Mesenchymal stem cell (in vitro differentiated cells and primary cell): ENCODE results near the gene MARCO.

Experiments
- DNase-seq: peaks from one replicate; pipeline ENCODE4 v3.0.0-alpha.2; 2013
- H2AFZ ChIP-seq: one replicate; pipeline ENCODE4 v1.6.1; 2013; ENCODE audit warnings: low read depth, mild to moderate bottlenecking, control low read depth, inconsistent platforms, low read length, moderate library complexity
- H2AK5ac ChIP-seq: 2 replicates; pipeline ENCODE4 v1.6.1; 2013; ENCODE audit warnings: low read length, moderate library complexity, mild to moderate bottlenecking, inconsistent platforms; ENCODE audit not compliant: severe bottlenecking
- H2BK120ac ChIP-seq: one replicate; pipeline ENCODE4 v1.6.1; 2013; ENCODE audit warnings: low read depth, mild to moderate bottlenecking, inconsistent platforms, low read length, moderate library complexity
- H2BK12ac ChIP-seq, 2 experiments: one replicate each; pipeline ENCODE4 v1.6.1; 2013; ENCODE audit warnings: inconsistent platforms in 2 of 2, low read length in 2 of 2, mild to moderate bottlenecking in 2 of 2, moderate library complexity in 2 of 2, control low read depth in 1 of 2
- H2BK15ac ChIP-seq: one replicate; pipeline ENCODE4 v1.6.1; 2013; ENCODE audit warnings: mild to moderate bottlenecking, low read depth, inconsistent platforms; ENCODE audit not compliant: poor library complexity, severe bottlenecking
- H2BK5ac ChIP-seq: 2 replicates; pipeline ENCODE4 v1.6.1; 2013; ENCODE audit warnings: low read depth, mild to moderate bottlenecking, low read length, control low read depth, inconsistent platforms; ENCODE audit not compliant: poor library complexity, severe bottlenecking
- H3K14ac ChIP-seq, 2 experiments: one replicate each; pipeline ENCODE4 v1.6.1; 2013; ENCODE audit warnings: inconsistent platforms in 2 of 2, low read length in 2 of 2, control low read depth in 1 of 2, mild to moderate bottlenecking in 1 of 2, moderate library complexity in 1 of 2
- H3K18ac ChIP-seq, 2 experiments: one replicate each; pipeline ENCODE4 v1.6.1; 2013; ENCODE audit warnings: inconsistent platforms in 2 of 2, low read length in 2 of 2, control low read depth in 1 of 2, low read depth in 1 of 2, mild to moderate bottlenecking in 1 of 2
- H3K23ac ChIP-seq, 2 experiments: one replicate each; pipeline ENCODE4 v1.6.1; 2013; ENCODE audit warnings: inconsistent platforms in 2 of 2, low read length in 2 of 2, mild to moderate bottlenecking in 2 of 2, moderate library complexity in 2 of 2, control low read depth in 1 of 2
- H3K27ac ChIP-seq: 2 replicates; pipeline ENCODE4 v1.5.1; 2013; ENCODE audit warnings: mild to moderate bottlenecking, moderate library complexity, low read length, control low read depth, inconsistent platforms; ENCODE audit not compliant: poor library complexity, severe bottlenecking
- H3K27me3 ChIP-seq, 2 experiments: 2 replicates each; pipeline versions ENCODE4 v1.6.1 to v1.7.0; 2013; ENCODE audit warnings: low read length in 2 of 2, mild to moderate bottlenecking in 2 of 2, moderate library complexity in 2 of 2, control low read depth in 1 of 2, inconsistent platforms in 1 of 2; ENCODE audit not compliant: control insufficient read depth in 1 of 2, insufficient read depth in 1 of 2
- H3K36me3 ChIP-seq, 2 experiments: 2 replicates each; pipeline versions ENCODE4 v1.6.1 to v1.7.0; 2013; ENCODE audit warnings: low read length in 2 of 2, control low read depth in 1 of 2, inconsistent platforms in 1 of 2, low read depth in 1 of 2, mild to moderate bottlenecking in 1 of 2; ENCODE audit not compliant: insufficient read depth in 2 of 2, control insufficient read depth in 1 of 2
- H3K4ac ChIP-seq, 2 experiments: one replicate each; pipeline ENCODE4 v1.6.1; 2013; ENCODE audit warnings: inconsistent platforms in 2 of 2, low read length in 2 of 2, mild to moderate bottlenecking in 2 of 2, moderate library complexity in 2 of 2, control low read depth in 1 of 2, low read depth in 1 of 2
- H3K4me1 ChIP-seq: 2 replicates; pipeline ENCODE4 v1.6.1; 2013; ENCODE audit warnings: low read depth, low read length, control low read depth; ENCODE audit not compliant: control insufficient read depth, insufficient read depth
- H3K4me2 ChIP-seq: 2 replicates; pipeline ENCODE4 v1.6.1; 2013; ENCODE audit warnings: low read length, mild to moderate bottlenecking, inconsistent platforms; ENCODE audit not compliant: poor library complexity, severe bottlenecking
- H3K4me3 ChIP-seq, 2 experiments: 2 replicates each; pipeline versions ENCODE4 v1.5.1 to v1.7.0; 2013; ENCODE audit warnings: low read length in 2 of 2, mild to moderate bottlenecking in 2 of 2, control low read depth in 1 of 2, low read depth in 1 of 2; ENCODE audit not compliant: insufficient read depth in 1 of 2
- H3K79me1 ChIP-seq: replicated peaks from 2 replicates; pipeline ENCODE4 v1.6.1; 2013; ENCODE audit warnings: mild to moderate bottlenecking, control low read depth, low read length, inconsistent platforms; ENCODE audit not compliant: poor library complexity, severe bottlenecking
- H3K9ac ChIP-seq: 2 replicates; pipeline ENCODE4 v1.7.0; 2013; ENCODE audit warnings: mild to moderate bottlenecking, low read length, moderate library complexity
- H3K9me3 ChIP-seq: 2 replicates; pipeline ENCODE4 v1.7.0; 2013; ENCODE audit warnings: mild to moderate bottlenecking, low read length; ENCODE audit not compliant: control insufficient read depth
- H4K8ac ChIP-seq: one replicate; pipeline ENCODE4 v1.6.1; 2013; ENCODE audit warnings: inconsistent platforms, mild to moderate bottlenecking, low read length, moderate library complexity
- H4K91ac ChIP-seq: one replicate; pipeline ENCODE4 v1.6.1; 2013; ENCODE audit warnings: mild to moderate bottlenecking, low read length, inconsistent platforms
- WGBS: methylation state at CpG from one replicate; pipeline ENCODE4 v1.1.7; 2013; ENCODE audit warnings: mixed read lengths; 5-methylcytosine and 5-hydroxymethylcytosine counted together

The MARCO gene

DNA sequence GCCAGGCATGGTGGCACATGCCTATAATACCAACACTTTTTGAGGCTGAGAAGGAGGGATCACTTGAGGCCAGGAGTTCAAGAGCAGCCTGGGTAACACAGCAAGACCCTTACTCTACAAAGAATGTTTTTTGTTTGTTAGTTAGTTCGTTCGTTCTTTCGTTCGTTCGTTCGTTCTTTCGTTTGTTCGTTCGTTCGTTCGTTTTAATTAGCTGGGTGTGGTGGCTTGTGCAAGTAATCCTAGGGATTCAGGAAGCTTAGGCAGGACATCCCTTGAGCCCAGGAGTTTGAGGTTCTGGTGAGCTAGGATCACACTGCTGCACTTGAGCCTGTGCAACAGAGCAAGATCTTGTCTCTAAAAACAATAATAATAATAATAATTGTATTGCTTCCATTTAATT is 98.7 kb downstream of the MARCO start:
- no peaks in the 10 kb centered on the region for H3K4me1 ChIP-seq
- no peak overlapping the region for H2BK15ac ChIP-seq
- no peak overlapping the region for H2AFZ ChIP-seq
- peaks cover 0 to 4% of the 10 kb centered on the region in 2 experiments for H3K27me3 ChIP-seq
- no peak overlapping the region for H4K91ac ChIP-seq
- no peak for DNase-seq
- H2AK5ac ChIP-seq: no peak overlapping the region
- H3K18ac ChIP-seq: no peak overlapping the region
- no peak overlapping the region for H3K4me3 ChIP-seq
- H2BK12ac ChIP-seq: no peak overlapping the region
- no peak overlapping the region for H3K14ac ChIP-seq
- H3K27ac ChIP-seq: no peak overlapping the region
- H2BK120ac ChIP-seq: no peak overlapping the region
- peaks cover 25% of the 10 kb centered on the region for H3K9me3 ChIP-seq
- WGBS: 85% methylated on average over 11 of the region's 11 CpGs
- no peak overlapping the region for H3K4me2 ChIP-seq
- H3K36me3 ChIP-seq: no peaks in the 10 kb centered on the region
- H3K9ac ChIP-seq: no peak overlapping the region
- H3K79me1 ChIP-seq: no peaks in the 10 kb centered on the region
- no peak overlapping the region for H3K4ac ChIP-seq
- H4K8ac ChIP-seq: no peak overlapping the region
- no peak overlapping the region for H3K23ac ChIP-seq
- no peak overlapping the region for H2BK5ac ChIP-seq
